Urothelium cell line (cell line): Measurements from ENCODE around the gene STEAP1.
"Not testable (repeated sequence)": the region's sequence is repeated elsewhere in the genome, so short reads cannot be mapped to it uniquely, and the experiment has no call there.

Source experiments
- DNase-seq: peaks from one replicate; pipeline ENCODE4 v3.0.0; 2011; ENCODE audit warnings: low spot score, mixed read lengths
- FAIRE-seq: peaks from 2 replicates; lab custom pipeline; 2011; peaks lifted over from hg19 to GRCh38; lab: Jason Lieb, UNC

Gene STEAP1

DNA sequence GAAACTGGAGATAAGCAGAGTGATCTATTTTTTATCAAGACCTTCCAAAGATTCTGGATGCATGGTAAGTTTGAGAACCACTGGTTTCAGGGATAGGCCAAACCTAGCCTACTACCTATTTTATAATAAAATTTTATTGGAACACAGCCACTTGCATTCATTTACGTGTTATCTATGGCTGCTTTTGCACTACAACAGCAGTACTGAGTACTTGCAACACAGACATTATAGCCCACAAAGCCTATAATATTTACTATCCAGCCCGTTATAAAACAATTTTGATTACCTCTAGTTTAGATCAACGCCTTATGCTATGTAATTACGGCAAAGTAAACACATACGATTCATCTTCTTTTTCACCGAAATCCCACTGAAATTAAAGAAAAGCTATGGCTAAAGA, 18.4 kb downstream of the STEAP1 start:
- FAIRE-seq (no peak), DNase-seq (no peak)

DNA sequence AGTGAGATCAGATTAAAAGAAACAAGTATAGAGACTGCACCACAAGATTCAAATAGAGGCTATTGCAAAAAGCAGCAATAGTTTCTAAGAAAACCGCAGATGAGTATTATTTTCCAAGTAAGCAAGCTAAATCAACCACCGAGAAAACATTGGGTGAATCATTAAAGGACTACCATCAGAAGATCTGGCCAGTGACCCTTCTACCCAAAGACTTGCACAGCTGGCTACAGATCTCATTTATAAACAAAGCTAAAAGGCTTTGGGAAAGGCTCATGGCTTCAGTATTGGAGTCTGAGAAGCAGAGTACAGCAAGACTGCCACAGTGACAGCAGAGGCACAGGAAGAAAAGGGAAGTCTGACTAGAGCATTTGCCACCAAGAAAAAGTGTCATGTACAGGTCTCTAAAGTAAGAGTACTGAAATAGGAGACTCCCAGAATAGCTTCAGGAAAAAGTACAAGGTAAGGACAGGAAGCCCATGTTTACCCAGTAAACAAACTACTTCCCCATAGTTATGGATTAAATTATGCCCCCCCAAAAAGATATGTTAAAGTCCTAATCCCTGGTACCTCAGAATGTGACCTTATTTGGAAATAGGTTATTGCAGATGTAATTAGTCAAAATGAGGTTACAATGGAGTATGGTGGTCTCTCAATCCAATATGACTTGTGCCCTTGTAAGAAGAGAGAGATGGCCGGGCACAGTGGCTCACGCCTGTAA, 19.0 kb downstream of the STEAP1 start:
- DNase-seq (no peak), FAIRE-seq (no peak)

DNA sequence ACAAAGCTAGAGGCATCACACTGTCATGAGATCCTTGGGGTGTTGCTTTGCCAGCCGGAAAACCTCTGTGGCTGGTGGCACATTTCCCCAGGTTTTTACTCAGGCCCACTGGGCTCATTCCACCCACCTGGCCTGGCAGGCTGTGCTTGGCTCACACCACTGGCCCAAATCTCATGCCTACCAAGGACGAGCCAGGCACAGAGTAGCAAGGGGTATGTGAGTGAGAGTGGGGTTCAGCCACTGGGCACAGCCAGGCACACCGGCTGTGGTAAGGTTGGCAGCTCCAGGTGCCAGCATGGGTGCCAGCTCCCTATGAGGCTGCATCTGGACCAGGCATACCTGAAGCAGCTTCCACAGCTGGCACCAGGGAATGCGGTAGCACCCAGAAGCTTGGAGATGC, 21.4 kb downstream of the STEAP1 start:
- no peak for FAIRE-seq

DNA sequence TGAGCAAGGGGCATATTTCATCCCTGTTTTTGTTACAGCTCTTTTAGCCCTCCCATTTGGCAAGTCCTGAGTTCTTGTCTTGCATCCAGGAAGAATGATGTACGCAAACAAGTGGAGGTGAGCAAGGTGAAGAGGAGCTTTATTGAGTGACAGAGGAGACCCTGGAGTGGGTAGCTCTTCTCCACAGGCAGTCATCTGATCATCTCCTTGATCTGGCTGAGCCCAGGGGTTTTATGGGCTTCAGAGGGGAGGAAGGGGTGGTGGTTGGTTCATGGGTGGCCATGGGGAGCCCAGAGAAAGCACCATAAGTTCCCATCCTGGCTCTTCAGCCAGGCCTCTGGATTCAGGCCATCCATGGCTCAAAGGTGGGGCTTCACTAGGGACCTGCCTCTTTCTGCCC, 21.9 kb downstream of the STEAP1 start:
- FAIRE-seq (no peak), DNase-seq (no peak)

More for the DNA sequence above, 21.4 kb downstream of the STEAP1 start:
- DNase-seq = no peak

DNA sequence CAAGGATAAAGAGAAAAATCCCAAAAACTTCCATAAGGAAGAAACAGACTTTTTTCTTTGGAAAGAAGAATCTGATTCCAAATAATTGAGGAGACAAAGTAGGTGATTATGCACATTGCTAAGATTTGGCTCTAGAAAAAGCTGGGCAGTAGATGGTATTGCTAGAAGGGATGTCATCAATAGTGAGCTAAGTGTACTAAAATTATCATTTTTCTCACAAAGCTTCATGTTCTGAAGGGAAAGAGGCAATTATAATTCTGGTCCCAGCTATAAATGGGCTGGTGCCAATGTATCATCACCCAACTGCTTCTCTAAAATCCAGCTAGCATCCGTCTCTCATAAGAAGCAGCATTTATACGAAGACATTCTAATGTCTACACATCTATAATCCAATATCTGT, 23.9 kb downstream of the STEAP1 start:
- DNase-seq (no peak), FAIRE-seq (no peak)

DNA sequence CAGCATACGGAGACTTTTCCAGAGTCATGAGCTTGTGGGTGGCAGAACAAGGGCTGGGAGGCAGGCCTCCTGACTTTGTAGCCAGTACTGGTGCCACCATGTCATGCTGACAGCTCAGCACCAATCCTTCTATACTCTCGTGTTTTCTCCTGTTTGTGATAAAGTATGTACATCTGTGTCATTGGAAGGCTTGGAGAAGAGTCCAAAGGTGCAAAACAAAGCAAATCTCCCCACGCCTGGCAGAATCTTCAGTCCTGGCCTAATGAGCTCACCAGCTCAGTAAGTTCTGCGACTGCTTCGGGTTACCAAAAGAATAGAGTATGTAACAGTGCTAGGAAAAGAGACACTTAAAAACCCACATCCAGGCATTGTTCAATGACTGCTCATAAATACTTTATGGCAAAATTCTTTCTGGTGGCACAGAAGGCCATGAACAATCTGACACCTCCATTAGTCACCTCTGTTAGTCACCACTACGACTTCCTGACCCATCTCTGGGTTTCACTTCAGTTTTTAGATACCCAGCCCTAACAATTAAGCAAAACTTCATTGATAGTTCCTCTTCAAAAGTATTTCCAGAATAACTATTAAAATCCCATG, 24.5 kb downstream of the STEAP1 start:
- DNase-seq = peak; percentile 79
- peak; percentile 94 for FAIRE-seq

DNA sequence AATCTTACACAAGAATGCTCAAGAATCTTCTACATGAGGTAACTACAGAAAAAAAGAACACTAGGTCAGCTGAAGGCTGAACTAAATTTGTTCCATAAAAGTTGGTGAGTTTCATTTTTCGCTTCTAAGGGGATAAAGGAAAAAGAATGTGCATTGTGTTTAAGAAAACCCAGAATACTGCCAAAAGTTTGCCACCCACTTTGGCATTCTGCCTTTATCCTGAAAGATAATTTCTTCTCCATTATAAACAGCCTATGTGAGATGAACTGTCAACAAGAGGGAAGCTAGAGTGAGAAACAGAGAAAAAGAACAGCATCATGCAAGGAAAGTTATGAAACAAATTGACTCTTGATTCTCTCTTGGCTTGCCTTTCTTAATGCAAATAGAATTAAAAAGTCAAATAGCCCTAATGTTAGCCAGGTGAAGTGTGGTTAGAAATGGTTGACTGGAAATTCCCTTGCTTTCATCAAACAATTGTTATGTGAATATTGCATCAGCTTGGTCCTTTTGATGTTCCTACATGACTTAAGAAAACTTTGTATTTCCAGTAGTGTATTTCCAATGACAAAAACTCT, 25.8 kb downstream of the STEAP1 start:
- DNase-seq (no peak), FAIRE-seq (peak; percentile 23)

DNA sequence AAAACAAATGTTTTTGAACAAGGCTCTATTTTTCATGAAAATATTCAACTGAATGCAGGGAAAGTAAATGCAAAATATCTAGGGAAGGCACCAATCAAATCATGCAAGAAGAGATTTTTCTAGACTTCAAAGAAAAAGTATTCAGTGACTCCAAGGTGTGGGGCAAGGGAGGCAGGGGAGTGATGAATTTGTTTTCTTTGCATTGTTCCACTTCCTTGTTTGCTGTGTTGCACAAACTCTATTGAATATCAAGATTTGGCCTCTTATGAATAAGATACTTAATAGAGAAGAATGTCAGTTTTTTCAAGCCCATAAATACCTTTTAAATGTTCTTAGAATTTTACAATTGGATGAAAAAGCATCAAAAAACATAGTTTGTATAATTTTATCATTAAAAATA, 26.4 kb downstream of the STEAP1 start:
- no peak for DNase-seq
- no peak for FAIRE-seq

DNA sequence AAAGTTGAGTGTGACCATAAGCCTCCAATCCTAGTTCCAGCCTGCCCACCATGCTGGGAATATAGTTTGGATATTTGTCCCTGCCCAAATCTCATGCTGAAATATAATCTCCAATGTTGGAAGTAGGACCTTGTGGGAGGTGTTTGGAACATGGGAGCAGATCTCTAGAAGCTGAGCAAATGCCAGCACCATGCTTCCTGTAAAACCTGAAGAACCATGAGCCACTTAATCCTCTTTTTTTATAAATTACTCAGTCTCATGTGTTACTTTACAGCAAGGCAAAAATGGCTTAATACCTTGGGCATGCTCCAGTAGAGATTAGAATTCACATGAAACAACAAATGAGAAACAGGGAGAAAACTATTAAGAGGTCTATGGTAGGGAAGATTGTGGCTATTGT, 27.2 kb downstream of the STEAP1 start:
- FAIRE-seq (no peak), DNase-seq (no peak)

DNA sequence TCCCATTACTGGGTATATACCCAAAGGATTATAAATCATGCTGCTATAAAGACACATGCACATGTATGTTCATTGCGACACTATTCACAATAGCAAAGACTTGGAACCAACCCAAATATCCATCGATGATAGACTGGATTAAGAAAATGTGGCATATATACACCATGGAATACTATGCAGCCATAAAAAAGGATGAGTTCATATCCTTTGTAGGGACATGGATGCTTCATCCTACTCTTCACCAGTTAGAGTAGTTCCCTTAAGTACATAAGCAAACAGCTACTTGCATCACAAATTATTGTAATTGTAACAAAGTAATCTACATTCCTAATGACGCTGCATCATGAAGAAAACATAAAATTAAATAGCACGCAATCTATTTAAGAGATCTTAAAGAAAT, 32.0 kb downstream of the STEAP1 start:
- DNase-seq, FAIRE-seq: not testable (repeated sequence)

DNA sequence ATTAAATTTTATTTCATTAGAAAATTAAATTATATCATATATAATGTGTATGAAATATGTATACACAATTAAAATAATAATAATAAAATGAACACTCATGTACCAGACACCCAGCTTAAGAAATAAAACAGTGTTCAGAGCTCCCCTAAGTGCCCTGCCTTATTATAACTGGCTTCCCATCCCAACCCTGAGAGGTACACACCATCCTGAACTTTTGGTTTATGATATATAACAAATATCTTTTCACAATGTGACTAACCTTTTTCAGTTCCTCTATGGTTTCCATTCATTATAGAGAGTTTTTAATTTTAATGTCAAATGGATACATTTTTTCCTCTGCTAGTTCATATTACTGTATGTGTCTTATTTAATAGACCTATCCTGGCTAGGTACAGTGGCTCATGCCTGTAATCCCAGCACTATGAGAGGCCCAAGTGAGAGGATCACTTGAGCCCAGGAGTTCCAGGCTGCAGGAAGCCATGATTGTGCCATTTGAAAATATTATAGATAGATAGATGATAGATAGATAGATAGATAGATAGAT, 33.3 kb downstream of the STEAP1 start:
- DNase-seq (no peak), FAIRE-seq (no peak)

DNA sequence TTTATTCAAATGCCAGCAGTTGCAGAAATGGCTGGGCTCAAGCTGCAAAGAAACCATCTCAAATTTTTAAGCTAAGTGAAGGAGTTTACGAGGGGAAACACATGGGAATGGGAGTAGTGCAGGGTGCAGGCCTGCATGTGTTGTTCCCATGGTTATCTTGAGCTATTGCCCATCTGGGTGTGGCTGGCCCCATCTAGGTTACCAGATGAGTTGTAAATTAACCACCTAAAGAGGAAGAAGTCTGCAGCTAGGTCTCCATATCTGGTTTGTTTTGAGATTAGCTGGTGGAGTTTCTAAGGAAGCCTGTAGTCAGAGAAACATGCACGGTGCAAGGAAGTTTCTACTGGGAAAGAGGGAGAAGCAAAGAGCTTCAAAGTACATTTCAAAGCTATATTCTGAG, 34.0 kb downstream of the STEAP1 start:
- no peak for FAIRE-seq
- DNase-seq = no peak

DNA sequence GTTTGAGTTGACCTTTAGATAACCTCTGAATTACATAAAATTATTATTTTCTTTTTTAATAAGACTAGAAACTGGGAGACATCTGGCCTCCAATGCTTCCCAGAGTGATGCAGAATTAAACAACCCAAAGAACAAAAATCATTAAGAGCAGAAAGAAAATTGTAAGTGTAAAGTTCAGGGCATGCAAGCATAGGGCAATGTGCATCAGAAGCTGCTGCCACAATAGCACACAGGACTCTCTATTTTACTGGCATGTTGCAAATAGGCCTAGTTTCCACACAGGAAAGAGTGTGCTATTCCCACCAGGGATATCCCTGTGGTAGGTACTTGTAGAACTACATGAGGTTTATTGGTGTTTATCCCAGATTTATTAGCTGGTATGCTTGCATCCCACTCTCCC, 36.7 kb downstream of the STEAP1 start:
- no peak for DNase-seq
- FAIRE-seq = no peak

DNA sequence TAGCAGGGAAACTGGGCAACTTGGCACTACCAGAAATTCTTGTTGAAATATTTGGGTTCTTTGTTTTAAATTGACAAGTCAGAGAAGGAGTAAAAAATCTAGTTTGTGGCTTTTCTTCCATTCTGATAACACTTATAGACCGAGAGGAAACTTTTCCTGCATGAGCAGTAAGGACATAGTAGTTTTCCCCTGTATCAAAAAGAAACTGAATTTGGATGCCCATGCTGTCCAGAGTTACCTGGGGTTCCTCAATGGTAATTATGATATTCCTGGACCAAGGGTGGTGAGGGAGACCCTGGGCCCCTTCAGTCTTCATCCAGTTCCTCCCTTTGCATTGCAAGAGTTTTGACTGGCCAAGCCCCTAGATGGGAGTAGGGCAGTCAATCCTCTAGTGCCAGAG, 37.4 kb downstream of the STEAP1 start:
- no peak for DNase-seq
- FAIRE-seq = no peak

DNA sequence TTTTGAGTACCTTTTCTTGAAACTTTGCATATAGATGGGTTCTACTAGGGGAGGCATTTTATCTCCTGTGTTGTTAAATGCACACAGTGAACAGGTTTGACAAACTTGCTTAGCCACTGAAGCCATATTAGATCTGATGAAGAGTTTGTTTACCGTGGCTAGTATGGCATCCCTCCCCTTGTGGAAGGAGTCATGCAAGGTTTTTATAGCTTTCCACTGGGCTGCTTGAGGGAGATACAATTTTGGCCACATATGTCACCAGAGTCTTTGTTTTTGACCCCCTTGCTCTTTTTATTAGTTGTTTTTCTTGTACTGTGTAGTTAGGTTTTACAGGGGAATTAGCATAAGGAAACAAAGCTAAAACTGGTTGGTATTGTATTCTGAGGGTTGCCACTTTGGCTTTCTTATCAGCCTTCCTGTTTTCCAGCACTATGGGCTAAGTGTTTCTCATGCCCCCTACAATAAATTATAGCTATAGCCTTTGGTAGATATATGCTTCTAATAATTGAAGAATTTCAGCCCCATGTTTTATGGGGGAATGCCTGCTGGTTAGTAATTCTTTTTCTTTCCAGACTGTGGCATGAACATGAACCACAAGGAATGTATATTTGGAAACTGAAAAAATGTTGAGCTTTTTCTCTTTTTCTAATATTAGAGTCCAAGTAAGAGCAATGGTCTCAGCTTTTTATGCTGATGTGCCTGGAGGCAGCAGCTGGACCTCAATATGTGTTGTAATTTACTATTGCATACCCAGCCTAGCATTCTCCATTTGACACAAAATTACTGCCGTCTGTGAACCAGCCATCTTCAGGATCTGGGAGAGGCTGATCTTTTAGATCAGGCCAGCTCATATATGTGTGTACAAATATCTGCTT, 38.8 kb downstream of the STEAP1 start:
- DNase-seq = no peak

DNA sequence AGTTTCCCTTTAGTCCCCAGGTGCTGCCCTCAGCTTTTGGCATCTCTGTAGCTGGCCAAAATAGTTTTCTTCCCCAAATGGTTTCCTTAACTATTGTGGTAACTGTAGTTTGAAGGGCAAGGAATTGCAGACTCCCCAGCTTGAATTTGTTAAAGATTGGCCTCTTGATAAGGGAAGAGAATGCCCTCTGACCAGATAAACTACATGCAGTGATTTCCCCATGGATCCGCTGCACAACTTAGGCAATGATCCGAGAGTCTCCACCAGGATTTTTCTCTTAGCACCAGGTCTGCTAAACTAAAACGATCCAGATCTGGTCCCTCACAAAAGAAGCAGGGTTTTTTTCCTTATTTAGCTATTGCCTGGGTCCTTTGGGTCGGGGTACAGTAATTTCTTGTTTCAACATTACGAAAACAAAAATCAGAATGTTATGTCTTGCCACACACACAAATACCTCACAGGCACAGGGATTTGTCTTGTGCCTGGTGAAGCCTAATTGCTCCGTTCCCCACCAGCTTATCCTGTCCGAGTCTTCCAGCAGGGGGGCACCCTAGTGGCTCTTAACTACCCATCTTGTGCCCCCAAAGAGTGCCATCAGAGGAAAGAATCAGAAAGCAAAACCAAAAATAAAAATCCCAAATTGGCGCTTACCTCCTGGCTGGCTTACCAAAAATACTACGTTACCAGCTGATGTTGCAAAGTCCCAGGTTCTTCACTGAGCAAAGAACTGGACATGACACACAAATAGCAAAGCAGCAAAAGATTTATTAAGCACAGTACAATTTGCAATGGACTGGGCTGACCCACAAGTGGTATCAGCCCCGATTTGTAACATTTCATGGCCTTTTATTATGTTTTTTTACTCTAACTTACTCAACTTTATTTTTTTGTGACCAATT, 40.9 kb downstream of the STEAP1 start:
- no peak for DNase-seq
- FAIRE-seq = no peak

More for the DNA sequence above, 38.8 kb downstream of the STEAP1 start:
- no peak for FAIRE-seq

DNA sequence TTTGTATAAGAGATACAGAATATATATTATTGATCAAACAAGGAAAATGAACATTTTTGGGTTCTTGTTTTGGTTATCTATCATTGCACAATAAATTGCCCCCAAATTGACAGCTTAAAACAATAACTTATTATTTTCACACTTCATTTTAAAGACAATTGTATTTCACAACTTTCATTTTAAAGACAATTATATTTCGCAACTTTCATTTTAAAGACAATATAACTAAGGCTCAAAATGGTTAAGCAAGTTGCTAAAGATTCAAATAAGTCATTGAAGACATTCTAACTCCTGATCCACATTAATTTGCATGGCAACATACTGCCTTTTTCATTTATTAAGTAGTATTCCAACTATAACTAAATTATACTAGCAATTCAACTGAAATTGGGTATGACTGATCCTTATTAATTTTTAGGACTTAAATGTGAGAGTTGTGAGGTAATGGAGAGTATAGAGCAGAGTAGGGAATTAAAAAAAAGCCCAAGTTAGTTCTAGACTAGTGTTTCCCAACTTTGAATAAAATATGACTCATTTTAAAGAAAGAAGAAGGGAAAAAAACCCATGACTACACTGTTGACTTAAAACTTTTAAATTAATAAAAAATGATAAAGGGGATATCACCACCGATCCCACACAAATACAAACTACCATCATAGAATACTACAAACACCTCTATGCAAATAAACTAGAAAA, 47.4 kb downstream of the STEAP1 start:
- FAIRE-seq = no peak
- DNase-seq = no peak

DNA sequence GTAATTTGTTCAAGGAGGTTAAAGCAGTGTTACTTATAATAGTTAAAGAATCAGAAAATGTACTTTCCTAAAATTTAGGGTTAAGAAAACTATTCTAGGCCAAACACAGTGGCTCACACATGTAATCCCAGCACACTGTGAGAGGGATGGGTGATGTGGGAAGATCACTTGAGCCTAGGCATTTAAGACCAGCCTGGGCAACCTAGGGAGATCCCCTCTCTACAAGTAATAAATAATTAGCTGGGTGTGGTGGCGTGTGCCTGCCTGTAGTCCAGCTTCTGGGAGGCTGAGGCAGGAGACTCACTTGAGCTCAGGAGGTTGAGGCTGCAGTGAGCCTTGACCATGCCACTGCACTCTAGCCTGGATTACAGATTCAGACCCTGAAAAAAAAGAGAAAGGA, 53.7 kb downstream of the STEAP1 start:
- no peak for DNase-seq
- no peak for FAIRE-seq

DNA sequence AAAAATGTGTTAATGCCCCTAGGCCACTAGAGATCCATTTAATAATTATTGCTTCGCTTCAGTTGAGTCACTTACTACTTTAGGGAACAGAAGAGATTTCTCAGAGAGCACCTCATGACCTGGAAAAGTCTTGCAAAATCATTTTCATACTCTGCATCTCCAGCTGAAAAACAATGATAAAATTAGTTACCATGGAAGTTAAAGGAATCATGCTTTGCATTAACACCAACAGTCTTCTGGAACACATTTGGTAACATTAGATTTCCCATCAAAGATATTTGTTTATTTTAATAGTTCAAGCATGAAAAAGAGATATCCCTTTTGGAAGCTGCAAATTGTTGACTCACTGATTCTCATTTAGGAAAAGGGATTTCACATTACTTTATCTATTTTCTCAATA, 55.5 kb downstream of the STEAP1 start:
- no peak for FAIRE-seq

DNA sequence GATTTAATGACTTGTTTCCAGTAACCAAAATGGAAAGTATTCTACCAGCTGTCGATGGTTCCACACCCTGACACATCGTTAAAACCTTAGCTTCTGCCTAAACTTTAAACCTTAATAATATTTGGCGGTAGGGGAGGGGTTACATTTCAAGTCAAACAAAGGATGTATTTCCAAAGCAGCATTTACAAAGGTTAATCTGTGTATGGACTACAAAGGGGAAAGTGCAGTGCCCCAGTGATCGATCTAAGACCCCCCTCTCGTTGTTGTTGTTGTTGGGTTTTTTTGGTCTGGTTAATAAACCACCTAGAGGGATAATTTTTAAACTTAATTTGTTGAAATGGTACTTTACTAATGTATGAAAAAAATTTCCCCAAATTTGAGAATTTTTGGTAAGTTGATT, 56.2 kb downstream of the STEAP1 start:
- FAIRE-seq (peak; percentile 5), DNase-seq (no peak)

More for the DNA sequence above, 55.5 kb downstream of the STEAP1 start:
- DNase-seq = no peak
